AG09309 (cell line): ENCODE results near the gene CACNA1I.

Experiments
- DNase-seq: peaks from one replicate; pipeline ENCODE4 v3.0.0-alpha.2; 2010; ENCODE audit warnings: low read depth
- H3K4me3 ChIP-seq: 2 replicates; pipeline ENCODE4 v1.5.1; 2011; ENCODE audit warnings: mild to moderate bottlenecking, low read depth, low read length, moderate library complexity; ENCODE audit not compliant: control insufficient read depth
- TF ChIP-seq, protein P1 (sequence below): IDR thresholded peaks from 2 replicates; pipeline ENCODE4 v1.5.1; 2011; ENCODE audit warnings: mild to moderate bottlenecking, low read depth, low read length, inconsistent platforms; ENCODE audit not compliant: insufficient read depth, control insufficient read depth; ENCODE audit errors: missing control alignments

CACNA1I gene

DNA sequence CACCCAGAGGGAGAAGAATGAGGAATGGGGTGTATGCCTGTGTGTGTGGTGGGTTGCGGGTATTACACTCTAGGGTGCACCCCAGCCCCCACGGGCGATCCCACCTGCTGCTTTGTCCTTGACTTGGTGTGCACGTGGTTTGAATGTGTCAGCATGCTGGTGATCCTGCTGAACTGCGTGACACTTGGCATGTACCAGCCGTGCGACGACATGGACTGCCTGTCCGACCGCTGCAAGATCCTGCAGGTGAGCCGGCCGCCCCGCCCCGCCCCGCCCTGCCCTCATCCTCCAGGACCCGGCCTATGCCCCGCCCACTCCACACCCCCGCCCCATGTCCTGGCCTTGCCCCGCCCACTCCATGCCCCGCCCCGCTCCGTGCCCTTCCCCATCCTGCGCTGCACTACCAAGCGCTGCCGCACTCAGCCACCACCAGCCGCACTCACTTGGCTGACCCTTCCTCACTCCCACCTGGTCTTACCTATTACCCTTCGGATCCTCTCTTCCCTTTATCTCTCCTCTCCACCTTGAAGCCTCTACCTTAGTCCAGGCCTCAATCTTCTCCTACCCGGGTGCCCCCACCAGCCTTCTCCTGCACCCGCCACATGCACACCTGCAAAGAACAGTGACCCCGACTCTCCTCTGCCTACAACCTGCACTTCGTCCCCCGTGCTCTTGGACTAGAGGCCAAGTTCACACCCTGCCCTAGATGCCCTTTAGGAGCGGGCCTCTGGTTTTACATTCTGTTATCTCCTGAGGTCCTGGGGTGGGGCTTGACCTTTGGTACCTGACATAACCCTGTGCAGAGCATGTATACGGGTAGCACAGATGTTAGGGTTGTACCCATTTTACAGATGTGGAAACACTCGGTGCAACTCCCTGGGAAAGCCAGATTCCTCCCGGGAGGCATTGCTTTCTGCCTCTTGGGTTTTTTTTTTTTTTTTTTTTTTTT, 27.7 kb downstream of the CACNA1I start:
- DNase-seq: no peak
- H3K4me3 ChIP-seq: no peak overlapping the region
- TF ChIP-seq, protein P1, sequence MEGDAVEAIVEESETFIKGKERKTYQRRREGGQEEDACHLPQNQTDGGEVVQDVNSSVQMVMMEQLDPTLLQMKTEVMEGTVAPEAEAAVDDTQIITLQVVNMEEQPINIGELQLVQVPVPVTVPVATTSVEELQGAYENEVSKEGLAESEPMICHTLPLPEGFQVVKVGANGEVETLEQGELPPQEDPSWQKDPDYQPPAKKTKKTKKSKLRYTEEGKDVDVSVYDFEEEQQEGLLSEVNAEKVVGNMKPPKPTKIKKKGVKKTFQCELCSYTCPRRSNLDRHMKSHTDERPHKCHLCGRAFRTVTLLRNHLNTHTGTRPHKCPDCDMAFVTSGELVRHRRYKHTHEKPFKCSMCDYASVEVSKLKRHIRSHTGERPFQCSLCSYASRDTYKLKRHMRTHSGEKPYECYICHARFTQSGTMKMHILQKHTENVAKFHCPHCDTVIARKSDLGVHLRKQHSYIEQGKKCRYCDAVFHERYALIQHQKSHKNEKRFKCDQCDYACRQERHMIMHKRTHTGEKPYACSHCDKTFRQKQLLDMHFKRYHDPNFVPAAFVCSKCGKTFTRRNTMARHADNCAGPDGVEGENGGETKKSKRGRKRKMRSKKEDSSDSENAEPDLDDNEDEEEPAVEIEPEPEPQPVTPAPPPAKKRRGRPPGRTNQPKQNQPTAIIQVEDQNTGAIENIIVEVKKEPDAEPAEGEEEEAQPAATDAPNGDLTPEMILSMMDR: no peak

DNA sequence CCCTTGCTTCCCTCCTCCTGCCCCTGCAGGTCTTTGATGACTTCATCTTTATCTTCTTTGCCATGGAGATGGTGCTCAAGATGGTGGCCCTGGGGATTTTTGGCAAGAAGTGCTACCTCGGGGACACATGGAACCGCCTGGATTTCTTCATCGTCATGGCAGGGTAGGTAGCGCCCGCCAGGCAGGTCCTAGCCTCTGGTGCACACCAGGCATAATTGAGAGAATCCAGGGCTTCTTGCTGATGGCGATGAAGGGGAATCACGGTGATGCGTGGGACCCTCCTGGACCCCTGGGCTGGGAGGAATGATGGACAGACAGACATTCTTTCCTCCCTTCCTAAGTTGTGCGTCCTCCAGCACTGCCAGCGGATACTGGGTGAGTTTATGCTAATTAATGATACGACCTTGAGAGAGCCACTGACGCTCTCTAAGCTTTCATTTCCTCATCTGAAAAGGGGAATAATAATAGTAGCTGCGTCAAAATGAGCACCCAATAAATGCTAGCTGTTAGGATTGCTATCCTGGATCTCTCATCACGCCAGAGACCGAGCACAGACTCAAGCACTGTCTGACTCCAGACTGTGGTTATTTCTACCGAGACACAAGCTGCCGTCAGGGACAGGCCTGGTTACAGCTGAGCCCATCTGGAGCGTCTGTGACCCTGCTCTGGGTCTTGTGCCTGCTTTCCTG, 30.1 kb downstream of the CACNA1I start:
- DNase-seq: no peak
- TF ChIP-seq, protein P1: no peak
- H3K4me3 ChIP-seq: no peak overlapping the region

DNA sequence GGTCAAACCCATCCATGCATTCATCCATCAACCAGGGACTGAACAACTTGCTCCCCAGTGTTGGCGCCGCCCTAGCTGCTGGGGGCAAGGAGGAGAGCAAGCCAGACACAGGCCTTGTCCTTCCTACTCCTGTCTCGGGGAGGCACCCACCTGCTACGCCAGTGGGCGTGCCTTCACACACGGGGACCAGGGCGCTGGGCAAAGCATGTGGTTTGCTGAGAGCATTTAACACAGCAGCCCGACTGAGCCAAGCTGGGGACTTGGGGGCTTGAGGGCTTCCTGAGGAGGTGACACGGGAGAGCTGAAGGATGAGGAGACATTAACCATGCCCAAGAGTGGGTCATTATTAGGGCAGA, 30.6 kb downstream of the CACNA1I start:
- TF ChIP-seq, protein P1: no peak
- no peak overlapping the region for H3K4me3 ChIP-seq
- DNase-seq: no peak

DNA sequence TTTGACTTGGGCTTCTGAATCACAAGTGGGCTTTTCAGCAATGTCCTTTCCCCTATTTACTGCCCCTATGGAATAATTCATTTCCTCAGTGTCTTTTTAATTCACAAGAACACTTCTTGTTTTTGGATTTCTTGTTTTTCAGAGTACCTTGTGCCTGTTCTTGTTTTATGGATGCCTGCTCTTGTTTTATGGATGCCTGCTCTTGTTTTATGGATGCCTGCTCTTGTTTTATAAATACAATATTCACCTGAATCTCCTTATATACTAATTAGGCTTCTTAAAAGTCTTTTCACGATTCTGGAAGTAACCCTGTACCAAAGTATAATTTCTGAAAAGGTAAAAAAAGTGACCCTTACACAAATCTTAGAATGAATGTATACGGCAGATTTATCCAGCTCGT, 32.8 kb downstream of the CACNA1I start:
- no peak overlapping the region for H3K4me3 ChIP-seq
- TF ChIP-seq, protein P1: no peak
- no peak for DNase-seq

DNA sequence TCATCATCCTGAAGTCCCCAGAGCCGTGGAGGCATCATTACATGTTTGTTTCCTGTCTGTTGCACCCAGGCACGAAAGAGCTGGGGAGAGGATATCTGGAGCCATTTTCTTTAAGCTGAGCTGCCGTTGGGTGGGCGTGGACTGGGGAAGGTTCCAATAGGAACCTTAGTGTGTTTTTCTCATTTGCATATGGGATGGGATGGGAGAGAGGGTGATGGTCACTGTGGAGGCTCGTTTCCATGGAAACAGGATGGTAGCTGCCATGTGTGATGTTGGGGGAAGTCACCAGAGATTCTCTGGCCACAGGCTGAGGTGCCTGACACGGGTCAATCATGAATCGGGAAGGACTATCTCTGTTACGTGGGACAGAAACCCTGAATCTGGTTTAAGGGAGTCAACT, 39.7 kb downstream of the CACNA1I start:
- TF ChIP-seq, protein P1: no peak
- DNase-seq: no peak
- H3K4me3 ChIP-seq: no peak overlapping the region

DNA sequence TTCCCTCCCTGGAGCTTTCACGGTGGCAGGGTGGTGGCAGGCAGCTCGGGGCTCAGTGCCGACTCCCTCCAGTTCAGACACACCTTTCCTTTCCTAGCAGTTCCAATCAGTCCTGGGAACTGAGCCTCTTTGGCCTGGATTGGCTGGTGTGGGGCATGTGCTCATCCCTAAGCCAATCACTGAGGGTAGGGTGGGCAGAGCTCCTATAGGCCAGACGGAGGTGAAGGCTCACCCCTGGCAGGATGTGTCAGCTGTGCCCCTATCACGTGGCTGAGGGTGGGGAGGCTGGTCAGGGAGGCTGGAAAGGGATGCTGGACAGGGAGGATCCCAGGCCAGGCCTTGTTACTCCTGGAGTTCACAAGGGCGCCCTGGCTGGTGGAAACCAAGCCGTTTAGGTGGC, 40.2 kb downstream of the CACNA1I start:
- TF ChIP-seq, protein P1: no peak
- DNase-seq: no peak
- H3K4me3 ChIP-seq: no peak overlapping the region
